Stimulated activated effector memory CD8-positive, alpha-beta T cell treated with anti-CD3 and anti-CD28 coated beads, Interleukin-12 subunit alpha, Interleukin-12 subunit beta, amount 100 ng/mL, for 72 hours (primary cell): ENCODE data around the gene FIGN.

ENCODE experiments used
- ATAC-seq: fragments of 150-1000 bp; cut with Tn5 transposase; 2 replicates; pipeline ENCODE4 v1.10.0; 2021
- DNase-seq, 2 donors: peaks; one replicate each; pipeline ENCODE4 v3.0.0; 2021 to 2022; ENCODE audit warnings: low spot score in 2 of 2
- H3K27ac Mint-ChIP-seq: one replicate; pipeline ENCODE4 v1.8.0; 2022; ENCODE audit warnings: mild to moderate bottlenecking, mixed read lengths
- H3K36me3 Mint-ChIP-seq: one replicate; pipeline ENCODE4 v1.8.0; 2022; ENCODE audit warnings: mild to moderate bottlenecking, mixed read lengths
- H3K4me1 Mint-ChIP-seq: one replicate; pipeline ENCODE4 v1.8.0; 2022; ENCODE audit warnings: mixed read lengths
- H3K4me3 Mint-ChIP-seq: one replicate; pipeline ENCODE4 v1.8.0; 2022; ENCODE audit warnings: mild to moderate bottlenecking, mixed read lengths
- H3K9me3 Mint-ChIP-seq: one replicate; pipeline ENCODE4 v1.8.0; 2022; ENCODE audit warnings: mixed read lengths

FIGN gene

GRCh38 chr2:163565192-163565591, 170.6 kb downstream of the FIGN start:
- Mint-ChIP-seq H3K27ac (no peak overlapping the region), H3K4me1 (no peaks in the 10 kb centered on the region), H3K9me3 (peaks cover 8% of the 10 kb centered on the region), H3K4me3 (no peak overlapping the region), H3K36me3 (no peaks in the 10 kb centered on the region)
- ATAC-seq (no peak), DNase-seq (no peak)

DNA sequence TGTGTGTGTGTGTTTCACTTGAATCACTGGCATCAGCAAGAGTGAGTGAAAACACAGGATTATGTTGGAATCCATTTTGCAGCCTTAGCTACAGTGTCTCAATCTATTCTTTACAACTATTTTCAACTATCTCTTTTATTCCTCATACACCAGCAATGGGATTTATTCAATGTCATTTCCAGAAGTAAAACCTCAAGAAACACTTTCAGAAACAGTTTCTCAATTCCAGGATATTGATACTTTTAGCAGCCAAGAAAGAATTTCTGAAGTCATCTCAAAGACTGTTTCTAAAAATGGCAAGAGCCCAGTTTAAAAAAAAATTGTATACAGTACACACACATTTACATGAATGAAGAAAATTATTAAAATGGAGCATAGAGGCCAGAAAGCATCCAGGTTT, 171.6 kb downstream of the FIGN start:
- ATAC-seq: no peak
- H3K9me3 Mint-ChIP-seq: peaks cover 8% of the 10 kb centered on the region

DNA sequence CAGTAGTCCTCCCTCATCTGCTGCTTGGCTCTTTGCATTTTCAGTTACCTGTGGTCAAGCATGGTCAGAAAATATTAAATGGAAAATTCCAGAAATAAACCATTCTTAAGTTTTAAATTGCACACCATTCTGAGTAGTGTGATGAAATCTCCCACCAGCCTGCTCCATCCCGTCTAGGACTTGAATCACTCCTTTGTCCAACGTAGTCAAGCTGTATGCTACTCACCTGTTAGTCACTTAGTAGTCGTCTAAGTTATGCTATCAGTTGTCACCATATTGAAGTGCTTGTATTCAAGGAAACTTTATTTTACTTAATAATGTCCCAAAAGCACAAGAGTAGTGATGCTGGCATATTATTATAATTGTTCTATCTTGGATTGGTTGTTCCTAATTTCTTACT, 172.5 kb downstream of the FIGN start:
- Mint-ChIP-seq H3K4me1 (no peaks in the 10 kb centered on the region), H3K4me3 (no peak overlapping the region), H3K9me3 (peaks cover 4% of the 10 kb centered on the region), H3K36me3 (no peaks in the 10 kb centered on the region), H3K27ac (no peak overlapping the region)
- ATAC-seq (no peak), DNase-seq (no peak)

More for the DNA sequence above, 171.6 kb downstream of the FIGN start:
- DNase-seq: no peak
- H3K36me3 Mint-ChIP-seq: no peaks in the 10 kb centered on the region
- H3K4me3 Mint-ChIP-seq: no peak overlapping the region
- H3K27ac Mint-ChIP-seq: no peak overlapping the region
- no peaks in the 10 kb centered on the region for H3K4me1 Mint-ChIP-seq

DNA sequence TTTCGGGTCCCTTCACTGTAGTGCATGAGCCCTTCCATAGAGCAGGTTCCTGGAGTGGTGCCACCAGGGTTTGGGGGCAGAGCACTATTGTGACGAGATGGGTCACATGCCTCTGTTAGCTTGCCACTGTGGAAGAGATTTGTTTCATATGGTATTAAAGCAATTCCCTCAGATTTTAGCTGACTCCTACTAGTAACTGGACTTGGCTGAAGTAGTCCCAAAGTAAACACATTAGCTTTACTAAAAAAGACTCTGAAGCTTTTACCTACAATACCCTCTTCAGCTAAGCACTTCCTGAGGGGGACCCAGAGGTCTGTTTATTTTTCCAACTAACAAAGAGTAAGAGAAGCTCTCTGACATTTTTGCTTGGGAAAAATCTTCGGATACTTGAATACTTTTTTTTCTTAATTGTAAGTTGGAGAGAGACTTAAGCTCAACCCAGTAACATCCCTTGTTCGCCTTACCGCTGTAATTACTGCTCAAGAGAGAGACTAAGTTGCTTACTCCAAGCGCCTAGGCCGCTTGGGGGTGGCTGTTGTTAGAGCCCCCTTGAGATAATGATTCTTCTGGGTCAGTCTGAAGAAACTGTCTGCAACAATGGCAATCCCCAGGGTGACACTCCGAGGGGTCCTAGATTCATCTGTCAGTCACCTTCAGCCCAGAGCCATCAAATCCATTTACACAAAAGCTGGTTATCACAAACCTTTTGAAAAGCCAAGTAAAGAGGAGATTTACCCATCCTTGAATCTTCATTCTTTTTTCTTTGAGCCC, 177.4 kb downstream of the FIGN start:
- H3K36me3 Mint-ChIP-seq: no peaks in the 10 kb centered on the region
- DNase-seq: no peak
- no peak overlapping the region for H3K27ac Mint-ChIP-seq
- no peak for ATAC-seq
- no peaks in the 10 kb centered on the region for H3K4me1 Mint-ChIP-seq
- H3K9me3 Mint-ChIP-seq: peaks cover 5% of the 10 kb centered on the region
- no peak overlapping the region for H3K4me3 Mint-ChIP-seq

GRCh38 chr2:163556511-163556910, 179.3 kb downstream of the FIGN start:
- no peaks in the 10 kb centered on the region for H3K36me3 Mint-ChIP-seq
- H3K9me3 Mint-ChIP-seq: peaks cover 5% of the 10 kb centered on the region
- no peaks in the 10 kb centered on the region for H3K4me1 Mint-ChIP-seq
- H3K4me3 Mint-ChIP-seq: no peak overlapping the region
- DNase-seq (no peak), ATAC-seq (no peak)
- no peak overlapping the region for H3K27ac Mint-ChIP-seq

DNA sequence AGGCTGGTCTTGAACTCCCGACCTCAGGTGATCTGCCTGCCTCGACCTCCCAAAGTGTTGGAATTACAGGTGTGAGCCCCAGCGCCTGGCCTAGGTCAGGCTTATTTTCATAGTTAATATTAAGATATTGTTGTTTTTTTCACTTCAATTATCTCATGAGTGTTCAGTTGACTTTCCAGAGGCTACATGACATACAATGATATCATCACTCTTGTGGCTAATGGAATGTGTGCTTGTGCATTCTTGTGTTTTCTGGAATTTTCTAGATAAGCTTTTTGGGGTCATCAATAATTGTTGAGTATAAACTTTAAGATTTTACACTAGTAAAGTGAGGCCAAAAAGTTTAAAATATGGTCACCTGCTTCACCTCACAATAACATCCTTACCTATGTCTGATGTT, 180.9 kb downstream of the FIGN start:
- H3K4me1 Mint-ChIP-seq: no peaks in the 10 kb centered on the region
- peaks cover 5% of the 10 kb centered on the region for H3K9me3 Mint-ChIP-seq
- H3K4me3 Mint-ChIP-seq: no peak overlapping the region
- no peak overlapping the region for H3K27ac Mint-ChIP-seq
- DNase-seq (no peak), ATAC-seq (no peak)
- H3K36me3 Mint-ChIP-seq: no peaks in the 10 kb centered on the region

- no peak for DNase-seq
- ATAC-seq: no peak
- H3K9me3 Mint-ChIP-seq: peaks cover 5% of the 10 kb centered on the region
These were observed 182.2 kb downstream of the FIGN start for GRCh38 chr2:163553601-163554000.

GRCh38 chr2:163552758-163553157, 183.1 kb downstream of the FIGN start:
- no peaks in the 10 kb centered on the region for H3K36me3 Mint-ChIP-seq
- no peaks in the 10 kb centered on the region for H3K4me1 Mint-ChIP-seq
- ATAC-seq (no peak), DNase-seq (no peak)
- no peak overlapping the region for H3K27ac Mint-ChIP-seq
- H3K9me3 Mint-ChIP-seq: peaks cover 5% of the 10 kb centered on the region
- H3K4me3 Mint-ChIP-seq: no peak overlapping the region

More at GRCh38 chr2:163553601-163554000, 182.2 kb downstream of the FIGN start:
- Mint-ChIP-seq H3K27ac (no peak overlapping the region), H3K36me3 (no peaks in the 10 kb centered on the region), H3K4me1 (no peaks in the 10 kb centered on the region), H3K4me3 (no peak overlapping the region)

- H3K27ac Mint-ChIP-seq: no peak overlapping the region
- no peaks in the 10 kb centered on the region for H3K36me3 Mint-ChIP-seq
- no peak overlapping the region for H3K4me3 Mint-ChIP-seq
- H3K9me3 Mint-ChIP-seq: peaks cover 4% of the 10 kb centered on the region
- ATAC-seq (no peak), DNase-seq (no peak)
- no peaks in the 10 kb centered on the region for H3K4me1 Mint-ChIP-seq
These were observed 184.0 kb downstream of the FIGN start for GRCh38 chr2:163551616-163552373.

DNA sequence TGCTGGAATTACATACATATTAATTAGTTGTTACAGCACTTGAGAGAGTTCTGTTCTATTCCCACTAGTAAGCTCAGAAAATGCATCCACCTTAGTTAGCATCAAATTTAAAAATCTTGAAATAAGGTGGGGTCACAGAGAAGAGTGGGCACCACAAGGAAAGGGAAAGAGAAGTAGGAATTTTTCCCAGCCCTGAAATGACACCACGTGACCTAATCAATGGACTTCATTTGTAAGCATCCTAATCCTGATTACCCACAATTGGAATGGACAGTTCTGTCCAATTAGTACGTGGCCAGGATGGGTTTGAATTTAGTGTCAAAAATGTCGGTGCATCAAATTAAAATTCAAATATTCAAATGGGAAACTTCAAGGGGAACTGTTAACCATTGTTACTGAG, 186.8 kb downstream of the FIGN start:
- Mint-ChIP-seq H3K36me3 (no peaks in the 10 kb centered on the region), H3K27ac (no peak overlapping the region), H3K4me3 (no peak overlapping the region), H3K4me1 (no peaks in the 10 kb centered on the region), H3K9me3 (peaks cover 17% of the 10 kb centered on the region)
- ATAC-seq: no peak
- DNase-seq: no peak
